Activated T-helper 1 cell treated with anti-CD3 and anti-CD28 coated beads, Interleukin-12 subunit alpha, Interleukin-12 subunit beta, Interleukin-2, Interleukin-4 antibody, amounts not matched to agents 30 ng/mL and 10 ng/mL and 1 ng/mL, durations not matched to agents 14 hours and 24 hours and 36 hours (primary cell): ENCODE measurements around the gene SF3B5. TPM values are rescaled to one million over a fixed set of nuclear protein-coding genes. Genes with fewer than 3 reads are reported as not detected.
"Not testable (repeated sequence)": the region's sequence is repeated elsewhere in the genome, so short reads cannot be mapped to it uniquely, and the experiment has no call there.

Source experiments
- DNase-seq: peaks from one replicate; pipeline ENCODE4 v3.0.0; 2021; ENCODE audit warnings: low spot score
- H3K27ac Mint-ChIP-seq: one replicate; pipeline ENCODE4 v1.8.0; 2021; ENCODE audit warnings: mild to moderate bottlenecking, mixed read lengths
- H3K27me3 Mint-ChIP-seq: one replicate; pipeline ENCODE4 v1.8.0; 2022; ENCODE audit warnings: mild to moderate bottlenecking, moderate library complexity, mixed read lengths; ENCODE audit not compliant: insufficient read depth
- H3K36me3 Mint-ChIP-seq: one replicate; pipeline ENCODE4 v1.8.0; 2021; ENCODE audit warnings: low read depth, mixed read lengths
- H3K4me1 Mint-ChIP-seq: one replicate; pipeline ENCODE4 v1.8.0; 2021; ENCODE audit warnings: low read depth, mixed read lengths
- H3K4me3 Mint-ChIP-seq: one replicate; pipeline ENCODE4 v1.8.0; 2021; ENCODE audit warnings: mild to moderate bottlenecking, moderate library complexity, mixed read lengths
- H3K9me3 Mint-ChIP-seq: one replicate; pipeline ENCODE4 v1.8.0; 2021; ENCODE audit warnings: mixed read lengths
- intact Hi-C: fragments of 100-400 bp; cut with micrococcal nuclease; formaldehyde crosslinking; loops from one replicate; pipeline ENCODE4 v1.15.1; 2024
- total RNA-seq: library from RNA; stranded (reverse); gene quantifications from 2 replicates; pipeline ENCODE4 v1.2.3, GENCODE V29; 2022

Gene SF3B5
- total RNA-seq, 1 donor from 2014 or later = 232 TPM

GRCh38 chr6:144053601-144054000, 41.8 kb downstream of the SF3B5 start:
- Mint-ChIP-seq H3K4me3 (no peak overlapping the region), H3K9me3 (peaks cover 4% of the 10 kb centered on the region), H3K27me3 (no peaks in the 10 kb centered on the region), H3K4me1 (peaks cover 48% of the 10 kb centered on the region), H3K36me3 (peaks cover 2% of the 10 kb centered on the region), H3K27ac (no peak overlapping the region)
- no peak for DNase-seq
- intact Hi-C loops = no loop called here

GRCh38 chr6:144052488-144052887, 42.9 kb downstream of the SF3B5 start:
- Mint-ChIP-seq H3K36me3 (peaks cover 2% of the 10 kb centered on the region), H3K27me3 (peaks cover 2% of the 10 kb centered on the region), H3K27ac (no peak overlapping the region), H3K4me1 (peaks cover 48% of the 10 kb centered on the region), H3K9me3 (peaks cover 10% of the 10 kb centered on the region), H3K4me3 (no peak overlapping the region)
- intact Hi-C loops = no loop called here
- no peak for DNase-seq

- Mint-ChIP-seq H3K9me3 (peaks cover 11% of the 10 kb centered on the region), H3K27ac (no peak overlapping the region), H3K4me3 (no peak overlapping the region), H3K36me3 (peaks cover 2% of the 10 kb centered on the region), H3K4me1 (peaks cover 23% of the 10 kb centered on the region), H3K27me3 (peaks cover 2% of the 10 kb centered on the region)
- intact Hi-C loops = no loop called here
- DNase-seq = no peak
Measured at GRCh38 chr6:144049386-144049785, 46.0 kb downstream of the SF3B5 start.

- Mint-ChIP-seq H3K27ac (no peak overlapping the region), H3K9me3 (peaks cover 16% of the 10 kb centered on the region), H3K27me3 (peaks cover 2% of the 10 kb centered on the region), H3K36me3 (peaks cover 2% of the 10 kb centered on the region), H3K4me3 (no peak overlapping the region), H3K4me1 (peaks cover 13% of the 10 kb centered on the region)
- intact Hi-C loops = no loop called here
- DNase-seq = no peak
Measured at GRCh38 chr6:144047688-144048087, 47.7 kb downstream of the SF3B5 start.

- H3K4me3 Mint-ChIP-seq = not testable (repeated sequence)
- peaks cover 17% of the 10 kb centered on the region for H3K9me3 Mint-ChIP-seq
Measured at GRCh38 chr6:144046672-144047071, 48.7 kb downstream of the SF3B5 start.

GRCh38 chr6:144044989-144045388, 50.4 kb downstream of the SF3B5 start:
- H3K36me3 Mint-ChIP-seq, H3K27me3 Mint-ChIP-seq: not testable (repeated sequence)

More at GRCh38 chr6:144046672-144047071, 48.7 kb downstream of the SF3B5 start:
- H3K27me3 Mint-ChIP-seq, H3K27ac Mint-ChIP-seq, intact Hi-C loops, DNase-seq, H3K36me3 Mint-ChIP-seq, H3K4me1 Mint-ChIP-seq: not testable (repeated sequence)

More at GRCh38 chr6:144044989-144045388, 50.4 kb downstream of the SF3B5 start:
- H3K4me1 Mint-ChIP-seq, H3K27ac Mint-ChIP-seq, intact Hi-C loops, DNase-seq, H3K4me3 Mint-ChIP-seq: not testable (repeated sequence)
- peaks cover 17% of the 10 kb centered on the region for H3K9me3 Mint-ChIP-seq

Other genes with a start within 250 kb of the SF3B5 start
- gene ZC2HC1B, start 231.1 kb downstream of the SF3B5 start, total RNA-seq = 0.24 TPM in 1 of 2 replicates, not detected in the other
- gene PLAGL1, start 87.3 kb downstream of the SF3B5 start, total RNA-seq = 13.6 and 14.5 TPM in 2 replicates
- gene STX11, start 54.9 kb upstream of the SF3B5 start, total RNA-seq = 24.2 and 24.7 TPM in 2 replicates
- gene UTRN, start 189.8 kb upstream of the SF3B5 start, total RNA-seq = 48.3 and 50.6 TPM in 2 replicates